ENCODE results near the gene CDKN2A.

- TF ChIP-seq, protein P1, sequence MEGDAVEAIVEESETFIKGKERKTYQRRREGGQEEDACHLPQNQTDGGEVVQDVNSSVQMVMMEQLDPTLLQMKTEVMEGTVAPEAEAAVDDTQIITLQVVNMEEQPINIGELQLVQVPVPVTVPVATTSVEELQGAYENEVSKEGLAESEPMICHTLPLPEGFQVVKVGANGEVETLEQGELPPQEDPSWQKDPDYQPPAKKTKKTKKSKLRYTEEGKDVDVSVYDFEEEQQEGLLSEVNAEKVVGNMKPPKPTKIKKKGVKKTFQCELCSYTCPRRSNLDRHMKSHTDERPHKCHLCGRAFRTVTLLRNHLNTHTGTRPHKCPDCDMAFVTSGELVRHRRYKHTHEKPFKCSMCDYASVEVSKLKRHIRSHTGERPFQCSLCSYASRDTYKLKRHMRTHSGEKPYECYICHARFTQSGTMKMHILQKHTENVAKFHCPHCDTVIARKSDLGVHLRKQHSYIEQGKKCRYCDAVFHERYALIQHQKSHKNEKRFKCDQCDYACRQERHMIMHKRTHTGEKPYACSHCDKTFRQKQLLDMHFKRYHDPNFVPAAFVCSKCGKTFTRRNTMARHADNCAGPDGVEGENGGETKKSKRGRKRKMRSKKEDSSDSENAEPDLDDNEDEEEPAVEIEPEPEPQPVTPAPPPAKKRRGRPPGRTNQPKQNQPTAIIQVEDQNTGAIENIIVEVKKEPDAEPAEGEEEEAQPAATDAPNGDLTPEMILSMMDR (IDR thresholded peaks at IDR 0.05; ENCODE audit: low read depth, low read length, poor library complexity, severe bottlenecking), result no peak
- TF ChIP-seq EZH2phosphoT487 (IDR thresholded peaks at IDR 0.05; ENCODE audit: borderline replicate concordance, low read length), result no peak
Measured at GRCh38 chr9:21927752-21928151, 66.4 kb downstream of the CDKN2A start.

Data from DOHH2 (cell line).